HEK293 (cell line): ENCODE results near the gene ACHE.

Experiments
- EGR2 ChIP-seq: fragments of 450-650 bp; formaldehyde crosslinking; IDR thresholded peaks from 2 replicates; pipeline ENCODE4 v1.5.1; 2016; ENCODE audit warnings: low read depth, missing biosample characterization, missing genetic modification characterization
- GLI2 ChIP-seq: fragments of 450-650 bp; formaldehyde crosslinking; IDR thresholded peaks from 2 replicates; pipeline ENCODE4; 2017; ENCODE audit warnings: missing biosample characterization, missing genetic modification characterization, low read depth, borderline replicate concordance
- GLIS1 ChIP-seq: fragments of 450-650 bp; formaldehyde crosslinking; IDR thresholded peaks from 2 replicates; pipeline ENCODE4 v1.5.1; 2016; ENCODE audit warnings: missing biosample characterization, missing genetic modification characterization
- HOXD13 ChIP-seq: sonication (generic); formaldehyde crosslinking; IDR thresholded peaks from 2 replicates; pipeline ENCODE4 v1.8.0; 2022; ENCODE audit warnings: missing genetic modification reagents, borderline replicate concordance
- IKZF3 ChIP-seq: fragments of 450-650 bp; IDR thresholded peaks from 2 replicates; pipeline ENCODE4 v1.5.0; 2018; ENCODE audit warnings: missing biosample characterization, mild to moderate bottlenecking, missing genetic modification characterization, moderate library complexity
- KLF10 ChIP-seq: fragments of 450-650 bp; IDR thresholded peaks from 2 replicates; pipeline ENCODE4 v1.5.1; 2018; ENCODE audit warnings: missing biosample characterization, mild to moderate bottlenecking, missing genetic modification characterization
- KLF9 ChIP-seq: fragments of 450-650 bp; formaldehyde crosslinking; IDR thresholded peaks from 2 replicates; pipeline ENCODE4 v1.5.1; 2016; ENCODE audit warnings: missing biosample characterization, missing genetic modification characterization, low read depth
- OSR2 ChIP-seq: fragments of 450-650 bp; formaldehyde crosslinking; IDR thresholded peaks from 2 replicates; pipeline ENCODE4 v1.5.1; 2016; ENCODE audit warnings: missing biosample characterization, missing genetic modification characterization
- OVOL3 ChIP-seq: fragments of 450-650 bp; formaldehyde crosslinking; IDR thresholded peaks from 2 replicates; pipeline ENCODE4 v1.5.1; 2016; ENCODE audit warnings: missing biosample characterization, missing genetic modification characterization
- SALL2 ChIP-seq: fragments of 450-650 bp; formaldehyde crosslinking; IDR thresholded peaks from 2 replicates; pipeline ENCODE4 v1.5.0; 2017; ENCODE audit warnings: missing biosample characterization, mild to moderate bottlenecking, missing genetic modification characterization, borderline replicate concordance
- SP2 ChIP-seq: fragments of 450-650 bp; formaldehyde crosslinking; IDR thresholded peaks from 2 replicates; pipeline ENCODE4 v1.5.1; 2016; ENCODE audit warnings: missing biosample characterization, missing genetic modification characterization
- ZBTB1 ChIP-seq: fragments of 450-650 bp; formaldehyde crosslinking; IDR thresholded peaks from 2 replicates; pipeline ENCODE4 v1.5.1; 2016; ENCODE audit warnings: missing biosample characterization, missing genetic modification characterization
- ZBTB20 ChIP-seq: fragments of 450-650 bp; formaldehyde crosslinking; IDR thresholded peaks from 2 replicates; pipeline ENCODE4 v1.5.1; 2016; ENCODE audit warnings: missing biosample characterization, missing genetic modification characterization
- ZBTB21 ChIP-seq: fragments of 450-650 bp; formaldehyde crosslinking; IDR thresholded peaks from 2 replicates; pipeline ENCODE4 v1.5.1; 2017; ENCODE audit warnings: missing biosample characterization, missing genetic modification characterization
- ZBTB7A ChIP-seq: fragments of 450-650 bp; formaldehyde crosslinking; IDR thresholded peaks from 2 replicates; pipeline ENCODE4 v1.5.1; 2016; ENCODE audit warnings: low read depth, missing biosample characterization, missing genetic modification characterization
- ZFHX2 ChIP-seq: fragments of 450-650 bp; formaldehyde crosslinking; conservative IDR thresholded peaks from 2 replicates; pipeline ENCODE4 v1.5.1; 2016; ENCODE audit warnings: missing biosample characterization, missing genetic modification characterization
- ZFP69B ChIP-seq: fragments of 450-650 bp; formaldehyde crosslinking; IDR thresholded peaks from 2 replicates; pipeline ENCODE4 v1.5.1; 2016; ENCODE audit warnings: missing biosample characterization, missing genetic modification characterization
- ZNF10 ChIP-seq: fragments of 450-650 bp; formaldehyde crosslinking; IDR thresholded peaks from 2 replicates; pipeline ENCODE4 v1.5.1; 2017; ENCODE audit warnings: missing biosample characterization, missing genetic modification characterization
- ZNF133 ChIP-seq: fragments of 450-650 bp; formaldehyde crosslinking; IDR thresholded peaks from 2 replicates; pipeline ENCODE4 v1.5.1; 2016; ENCODE audit warnings: missing biosample characterization, missing genetic modification characterization
- ZNF146 ChIP-seq: fragments of 450-650 bp; formaldehyde crosslinking; IDR thresholded peaks from 2 replicates; pipeline ENCODE4 v1.5.1; 2016; ENCODE audit warnings: missing biosample characterization, missing genetic modification characterization
- ZNF155 ChIP-seq: fragments of 450-650 bp; formaldehyde crosslinking; IDR thresholded peaks from 2 replicates; pipeline ENCODE4 v1.5.1; 2016; ENCODE audit warnings: missing biosample characterization, missing genetic modification characterization
- ZNF169 ChIP-seq: fragments of 450-650 bp; formaldehyde crosslinking; IDR thresholded peaks from 2 replicates; pipeline ENCODE4 v1.5.1; 2016; ENCODE audit warnings: missing biosample characterization, missing genetic modification characterization
- ZNF184 ChIP-seq: fragments of 450-650 bp; IDR thresholded peaks from 2 replicates; pipeline ENCODE4 v1.5.1; 2018; ENCODE audit warnings: missing biosample characterization, mild to moderate bottlenecking, missing genetic modification characterization
- ZNF239 ChIP-seq: fragments of 450-650 bp; formaldehyde crosslinking; IDR thresholded peaks from 2 replicates; pipeline ENCODE4 v1.5.1; 2016; ENCODE audit warnings: missing biosample characterization, missing genetic modification characterization
- ZNF292 ChIP-seq: fragments of 450-650 bp; formaldehyde crosslinking; IDR thresholded peaks from 2 replicates; pipeline ENCODE4 v1.5.1; 2016; ENCODE audit warnings: low read depth, missing biosample characterization, missing genetic modification characterization, borderline replicate concordance
- ZNF335 ChIP-seq: fragments of 450-650 bp; formaldehyde crosslinking; conservative IDR thresholded peaks from 2 replicates; pipeline ENCODE4 v1.5.1; 2016; ENCODE audit warnings: missing biosample characterization, missing genetic modification characterization
- ZNF341 ChIP-seq: fragments of 450-650 bp; formaldehyde crosslinking; IDR thresholded peaks from 2 replicates; pipeline ENCODE4; 2016; ENCODE audit warnings: low read depth, missing biosample characterization, missing genetic modification characterization
- ZNF530 ChIP-seq: fragments of 450-650 bp; formaldehyde crosslinking; IDR thresholded peaks from 2 replicates; pipeline ENCODE4 v1.5.1; 2016; ENCODE audit warnings: low read depth, missing biosample characterization, missing genetic modification characterization
- ZNF654 ChIP-seq: fragments of 450-650 bp; formaldehyde crosslinking; IDR thresholded peaks from 2 replicates; pipeline ENCODE4 v1.5.1; 2016; ENCODE audit warnings: low read depth, missing biosample characterization, missing genetic modification characterization
- ZNF664 ChIP-seq: fragments of 450-650 bp; formaldehyde crosslinking; IDR thresholded peaks from 2 replicates; pipeline ENCODE4 v1.5.1; 2016; ENCODE audit warnings: missing biosample characterization, missing genetic modification characterization
- ZNF670 ChIP-seq: fragments of 450-650 bp; formaldehyde crosslinking; IDR thresholded peaks from 2 replicates; pipeline ENCODE4 v1.5.1; 2016; ENCODE audit warnings: missing biosample characterization, missing genetic modification characterization, low read depth
- ZNF76 ChIP-seq: fragments of 450-650 bp; formaldehyde crosslinking; IDR thresholded peaks from 2 replicates; pipeline ENCODE4; 2016; ENCODE audit warnings: low read depth, missing biosample characterization, missing genetic modification characterization, borderline replicate concordance
- ZNF777 ChIP-seq: fragments of 450-650 bp; formaldehyde crosslinking; IDR thresholded peaks from 2 replicates; pipeline ENCODE4 v1.5.1; 2017; ENCODE audit warnings: missing biosample characterization, missing genetic modification characterization, borderline replicate concordance
- ZNF791 ChIP-seq: fragments of 450-650 bp; formaldehyde crosslinking; IDR thresholded peaks from 2 replicates; pipeline ENCODE4 v1.5.1; 2016; ENCODE audit warnings: missing biosample characterization, missing genetic modification characterization
- ZSCAN23 ChIP-seq: fragments of 450-650 bp; formaldehyde crosslinking; IDR thresholded peaks from 2 replicates; pipeline ENCODE4 v1.5.1; 2016; ENCODE audit warnings: missing biosample characterization, missing genetic modification characterization
- TF ChIP-seq, protein P1 (sequence below): fragments of 450-650 bp; formaldehyde crosslinking; IDR thresholded peaks from 2 replicates; pipeline ENCODE4 v1.5.1; 2016; ENCODE audit warnings: missing biosample characterization, missing genetic modification characterization
- TF ChIP-seq, protein P2 (sequence below): fragments of 450-650 bp; formaldehyde crosslinking; IDR thresholded peaks from 2 replicates; pipeline ENCODE4 v1.5.1; 2016; ENCODE audit warnings: missing biosample characterization, missing genetic modification characterization, borderline replicate concordance

The ACHE gene

DNA sequence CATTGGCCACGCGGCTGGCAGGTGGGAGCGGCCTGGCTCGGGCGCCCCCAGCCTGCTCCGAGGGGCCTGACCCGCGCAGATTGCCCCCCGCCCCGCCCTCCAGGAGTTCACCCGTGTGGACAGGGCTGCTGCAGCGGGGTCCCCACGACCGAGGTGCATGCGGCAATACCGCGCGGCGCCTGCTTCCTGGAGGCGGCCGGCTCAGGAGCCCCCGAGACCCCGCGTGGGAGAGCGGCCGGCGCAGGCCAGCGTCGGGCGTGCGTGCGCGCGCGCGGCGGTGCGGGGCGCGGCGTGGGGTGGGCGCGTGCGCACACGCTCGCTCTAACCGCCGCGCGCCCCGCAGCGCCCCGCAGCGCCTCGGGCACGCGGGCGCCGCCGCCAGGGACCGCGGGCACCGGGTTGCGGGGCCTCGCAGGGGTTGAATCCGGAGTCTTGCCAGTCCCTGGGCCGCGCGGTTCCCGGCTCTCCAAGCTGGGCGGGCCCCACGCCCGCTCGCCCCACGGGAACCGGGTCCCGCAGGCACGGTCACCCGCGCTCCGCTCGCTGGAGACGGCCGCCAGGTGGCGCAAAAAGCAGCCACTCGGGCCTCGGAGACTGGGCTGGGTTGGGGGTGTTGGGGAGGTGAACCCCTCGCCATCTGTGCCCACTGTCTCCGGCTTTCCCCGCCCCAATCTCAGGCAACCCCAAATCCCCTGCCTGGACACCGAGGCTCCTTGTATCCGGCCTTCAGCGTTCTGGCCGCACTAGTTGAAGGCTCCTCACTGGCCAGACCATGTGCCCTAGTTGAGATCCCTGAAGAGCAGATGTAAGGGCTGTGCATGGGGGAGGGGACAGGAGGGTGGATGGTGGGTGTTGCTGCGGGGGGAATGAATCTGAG, 1.3 kb upstream of the ACHE start (continued):
- no peak for TF ChIP-seq ZNF133 (tag by site-specific recombination)
- no peak for TF ChIP-seq ZNF239 (tag by site-specific recombination)
- TF ChIP-seq ZNF146: no peak
- no peak for TF ChIP-seq ZNF777
- TF ChIP-seq, protein P1, sequence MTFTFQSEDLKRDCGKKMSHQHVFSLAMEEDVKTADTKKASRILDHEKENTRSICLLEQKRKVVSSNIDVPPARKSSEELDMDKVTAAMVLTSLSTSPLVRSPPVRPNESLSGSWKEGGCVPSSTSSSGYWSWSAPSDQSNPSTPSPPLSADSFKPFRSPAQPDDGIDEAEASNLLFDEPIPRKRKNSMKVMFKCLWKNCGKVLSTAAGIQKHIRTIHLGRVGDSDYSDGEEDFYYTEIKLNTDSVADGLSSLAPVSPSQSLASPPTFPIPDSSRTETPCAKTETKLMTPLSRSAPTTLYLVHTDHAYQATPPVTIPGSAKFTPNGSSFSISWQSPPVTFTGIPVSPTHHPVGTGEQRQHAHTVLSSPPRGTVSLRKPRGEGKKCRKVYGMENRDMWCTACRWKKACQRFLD (tag by site-specific recombination): no peak
- TF ChIP-seq ZNF169: no peak
- no peak for TF ChIP-seq HOXD13 (CRISPR knock-in tag)
- peak; percentile 22; the same call in 1 of the 2 replicates for TF ChIP-seq ZNF76 (tag by site-specific recombination)
- TF ChIP-seq GLIS1 (tag by site-specific recombination): no peak
- no peak for TF ChIP-seq IKZF3
- peak; percentile 51 for TF ChIP-seq ZFHX2 (tag by site-specific recombination)
- no peak for TF ChIP-seq OSR2
- TF ChIP-seq ZNF530 (tag by site-specific recombination): no peak
- TF ChIP-seq ZNF654: peak; percentile 43
- no peak for TF ChIP-seq ZNF292 (tag by site-specific recombination)
- no peak for TF ChIP-seq ZSCAN23
- peak; percentile 33; the same call in 1 of the 2 replicates for TF ChIP-seq ZNF10 (tag by site-specific recombination)
- TF ChIP-seq EGR2 (tag by site-specific recombination): no peak
- TF ChIP-seq SP2 (tag by site-specific recombination): peak; percentile 56; the same call in 1 of the 2 replicates
- peak; percentile 28; the same call in 1 of the 2 replicates for TF ChIP-seq ZFP69B (tag by site-specific recombination)
- TF ChIP-seq ZNF335 (tag by site-specific recombination): peak; percentile 32; the same call in 1 of the 2 replicates
- no peak for TF ChIP-seq ZBTB7A (tag by site-specific recombination)
- peak; percentile 23 for TF ChIP-seq ZNF341 (tag by site-specific recombination)
- no peak for TF ChIP-seq SALL2
- TF ChIP-seq ZBTB20 (tag by site-specific recombination): no peak
- TF ChIP-seq ZNF791: no peak
- no peak for TF ChIP-seq ZNF155 (tag by site-specific recombination)
- no peak for TF ChIP-seq GLI2 (tag by site-specific recombination)
- TF ChIP-seq, protein P2, sequence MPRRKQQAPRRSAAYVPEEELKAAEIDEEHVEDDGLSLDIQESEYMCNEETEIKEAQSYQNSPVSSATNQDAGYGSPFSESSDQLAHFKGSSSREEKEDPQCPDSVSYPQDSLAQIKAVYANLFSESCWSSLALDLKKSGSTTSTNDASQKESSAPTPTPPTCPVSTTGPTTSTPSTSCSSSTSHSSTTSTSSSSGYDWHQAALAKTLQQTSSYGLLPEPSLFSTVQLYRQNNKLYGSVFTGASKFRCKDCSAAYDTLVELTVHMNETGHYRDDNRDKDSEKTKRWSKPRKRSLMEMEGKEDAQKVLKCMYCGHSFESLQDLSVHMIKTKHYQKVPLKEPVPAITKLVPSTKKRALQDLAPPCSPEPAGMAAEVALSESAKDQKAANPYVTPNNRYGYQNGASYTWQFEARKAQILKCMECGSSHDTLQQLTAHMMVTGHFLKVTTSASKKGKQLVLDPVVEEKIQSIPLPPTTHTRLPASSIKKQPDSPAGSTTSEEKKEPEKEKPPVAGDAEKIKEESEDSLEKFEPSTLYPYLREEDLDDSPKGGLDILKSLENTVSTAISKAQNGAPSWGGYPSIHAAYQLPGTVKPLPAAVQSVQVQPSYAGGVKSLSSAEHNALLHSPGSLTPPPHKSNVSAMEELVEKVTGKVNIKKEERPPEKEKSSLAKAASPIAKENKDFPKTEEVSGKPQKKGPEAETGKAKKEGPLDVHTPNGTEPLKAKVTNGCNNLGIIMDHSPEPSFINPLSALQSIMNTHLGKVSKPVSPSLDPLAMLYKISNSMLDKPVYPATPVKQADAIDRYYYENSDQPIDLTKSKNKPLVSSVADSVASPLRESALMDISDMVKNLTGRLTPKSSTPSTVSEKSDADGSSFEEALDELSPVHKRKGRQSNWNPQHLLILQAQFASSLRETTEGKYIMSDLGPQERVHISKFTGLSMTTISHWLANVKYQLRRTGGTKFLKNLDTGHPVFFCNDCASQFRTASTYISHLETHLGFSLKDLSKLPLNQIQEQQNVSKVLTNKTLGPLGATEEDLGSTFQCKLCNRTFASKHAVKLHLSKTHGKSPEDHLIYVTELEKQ: no peak
- TF ChIP-seq ZBTB1 (tag by site-specific recombination): 0 out of 2 replicates have a peak, but pooled peaks have one; percentile 30
- no peak for TF ChIP-seq OVOL3
- TF ChIP-seq ZNF664 (tag by site-specific recombination): no peak
- no peak; the same call in 1 of the 2 replicates for TF ChIP-seq ZBTB21 (tag by site-specific recombination)
- TF ChIP-seq ZNF184 (tag by site-specific recombination): no peak
- TF ChIP-seq KLF9: peak; percentile 34; the same call in 1 of the 2 replicates
- no peak; the same call in 1 of the 2 replicates for TF ChIP-seq KLF10 (tag by site-specific recombination)
- TF ChIP-seq ZNF670: no peak
